PC-9 (cell line): Measurements from ENCODE around the gene MPHOSPH8.

Experiments
- EZH2 ChIP-seq: fragments of 200-600 bp; sonication (generic); IDR thresholded peaks from 2 replicates; pipeline ENCODE4 v1.8.0; 2017; ENCODE audit warnings: antibody characterized with exemption, low read depth
- TF ChIP-seq, protein P1 (sequence below): fragments of 200-600 bp; sonication (generic); conservative IDR thresholded peaks from 2 replicates; pipeline ENCODE4 v1.6.1; 2017; ENCODE audit warnings: mixed run types, antibody characterized with exemption, mild to moderate bottlenecking, moderate library complexity

DNA sequence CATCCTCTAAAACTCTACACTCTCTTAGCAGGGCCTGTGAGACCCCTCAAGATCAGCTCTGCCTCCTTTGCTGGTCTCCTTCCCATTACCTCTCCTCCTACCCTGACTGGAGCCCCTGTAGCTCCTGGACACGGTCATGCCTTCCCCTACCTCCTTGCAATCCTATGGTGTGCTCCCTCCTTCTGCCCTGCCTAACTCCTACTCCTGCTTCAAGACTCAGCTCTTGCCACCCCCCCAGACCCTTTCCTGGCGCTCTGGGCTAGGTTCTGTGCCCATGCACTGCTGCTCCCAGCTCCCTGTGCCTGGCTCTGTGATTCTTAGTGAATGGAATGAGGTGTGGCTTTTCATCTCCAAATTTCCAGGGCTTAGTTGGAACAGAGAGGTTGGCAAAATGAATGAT lies 44.1 kb upstream of the MPHOSPH8 start:
- TF ChIP-seq, protein P1, sequence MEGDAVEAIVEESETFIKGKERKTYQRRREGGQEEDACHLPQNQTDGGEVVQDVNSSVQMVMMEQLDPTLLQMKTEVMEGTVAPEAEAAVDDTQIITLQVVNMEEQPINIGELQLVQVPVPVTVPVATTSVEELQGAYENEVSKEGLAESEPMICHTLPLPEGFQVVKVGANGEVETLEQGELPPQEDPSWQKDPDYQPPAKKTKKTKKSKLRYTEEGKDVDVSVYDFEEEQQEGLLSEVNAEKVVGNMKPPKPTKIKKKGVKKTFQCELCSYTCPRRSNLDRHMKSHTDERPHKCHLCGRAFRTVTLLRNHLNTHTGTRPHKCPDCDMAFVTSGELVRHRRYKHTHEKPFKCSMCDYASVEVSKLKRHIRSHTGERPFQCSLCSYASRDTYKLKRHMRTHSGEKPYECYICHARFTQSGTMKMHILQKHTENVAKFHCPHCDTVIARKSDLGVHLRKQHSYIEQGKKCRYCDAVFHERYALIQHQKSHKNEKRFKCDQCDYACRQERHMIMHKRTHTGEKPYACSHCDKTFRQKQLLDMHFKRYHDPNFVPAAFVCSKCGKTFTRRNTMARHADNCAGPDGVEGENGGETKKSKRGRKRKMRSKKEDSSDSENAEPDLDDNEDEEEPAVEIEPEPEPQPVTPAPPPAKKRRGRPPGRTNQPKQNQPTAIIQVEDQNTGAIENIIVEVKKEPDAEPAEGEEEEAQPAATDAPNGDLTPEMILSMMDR: no peak
- TF ChIP-seq EZH2: no peak
